Suprapubic skin (tissue), 4 donors: ENCODE measurements around the gene ANKRD45.

Experiments used
- EP300 ChIP-seq: sonication (generic); formaldehyde crosslinking; IDR thresholded peaks from one replicate; pipeline ENCODE4 v1.6.1; 2017; ENCODE audit warnings: antibody characterized with exemption
- POLR2A ChIP-seq, 2 donors: fragments of 450-650 bp; IDR thresholded peaks; one replicate each; pipeline ENCODE4 v1.6.1; 2017; ENCODE audit warnings: antibody characterized with exemption in 2 of 2, mild to moderate bottlenecking in 2 of 2, moderate library complexity in 2 of 2
- POLR2AphosphoS5 ChIP-seq, 3 donors: sonication (generic); formaldehyde crosslinking; IDR thresholded peaks; one replicate each; pipeline ENCODE4 v1.6.1; 2017; ENCODE audit warnings: antibody characterized with exemption in 3 of 3
- TF ChIP-seq, protein P1 (sequence below), 2 donors: fragments of 200-600 bp in 1 of 2; fragments of 450-650 bp in 1 of 2; sonication (generic) in 1 of 2; IDR thresholded peaks; one replicate each; pipeline ENCODE4 v1.5.1; 2016 to 2019; ENCODE audit warnings: antibody characterized with exemption in 2 of 2, mild to moderate bottlenecking in 1 of 2, moderate library complexity in 1 of 2

DNA sequence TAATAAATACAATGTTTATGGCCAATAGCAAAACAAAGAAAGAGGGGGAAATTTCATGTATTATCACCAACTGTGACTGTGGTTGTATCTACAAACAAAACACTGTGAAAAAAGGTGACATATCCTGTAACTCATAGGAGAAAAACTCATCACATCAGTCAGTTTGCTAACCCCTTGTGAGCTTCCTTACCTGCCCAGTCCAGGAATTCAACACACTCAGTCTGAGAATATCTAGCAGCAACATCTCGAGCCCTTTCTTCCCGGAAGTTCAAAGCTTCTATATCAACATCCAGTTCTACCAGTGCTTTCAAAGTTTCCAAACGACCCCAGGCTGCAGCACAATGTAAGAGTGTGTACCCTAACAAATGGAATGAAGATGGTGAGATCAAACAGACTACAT, 23.0 kb downstream of the ANKRD45 start:
- TF ChIP-seq, protein P1, sequence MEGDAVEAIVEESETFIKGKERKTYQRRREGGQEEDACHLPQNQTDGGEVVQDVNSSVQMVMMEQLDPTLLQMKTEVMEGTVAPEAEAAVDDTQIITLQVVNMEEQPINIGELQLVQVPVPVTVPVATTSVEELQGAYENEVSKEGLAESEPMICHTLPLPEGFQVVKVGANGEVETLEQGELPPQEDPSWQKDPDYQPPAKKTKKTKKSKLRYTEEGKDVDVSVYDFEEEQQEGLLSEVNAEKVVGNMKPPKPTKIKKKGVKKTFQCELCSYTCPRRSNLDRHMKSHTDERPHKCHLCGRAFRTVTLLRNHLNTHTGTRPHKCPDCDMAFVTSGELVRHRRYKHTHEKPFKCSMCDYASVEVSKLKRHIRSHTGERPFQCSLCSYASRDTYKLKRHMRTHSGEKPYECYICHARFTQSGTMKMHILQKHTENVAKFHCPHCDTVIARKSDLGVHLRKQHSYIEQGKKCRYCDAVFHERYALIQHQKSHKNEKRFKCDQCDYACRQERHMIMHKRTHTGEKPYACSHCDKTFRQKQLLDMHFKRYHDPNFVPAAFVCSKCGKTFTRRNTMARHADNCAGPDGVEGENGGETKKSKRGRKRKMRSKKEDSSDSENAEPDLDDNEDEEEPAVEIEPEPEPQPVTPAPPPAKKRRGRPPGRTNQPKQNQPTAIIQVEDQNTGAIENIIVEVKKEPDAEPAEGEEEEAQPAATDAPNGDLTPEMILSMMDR (IDR thresholded peaks at IDR 0.05): no peak
- TF ChIP-seq POLR2A (IDR thresholded peaks at IDR 0.05) (no peak), EP300 (no peak), POLR2AphosphoS5 (IDR thresholded peaks at IDR 0.05) (no peak)
